HUDEP-2 (cell line): Measurements from ENCODE around the gene RLN1.
"Not testable (repeated sequence)": the region's sequence is repeated elsewhere in the genome, so short reads cannot be mapped to it uniquely, and the experiment has no call there.

ENCODE experiments used
- DNase-seq, 76 experiments: peaks; one replicate each; lab custom pipeline; 2025; ENCODE audit not compliant: unreplicated experiment in 76 of 76; lab: John Stamatoyannopoulos, UW

Gene RLN1

GRCh38 chr9:5326893-5327548 lies 12.7 kb downstream of the RLN1 start:
- no peak for DNase-seq

DNA sequence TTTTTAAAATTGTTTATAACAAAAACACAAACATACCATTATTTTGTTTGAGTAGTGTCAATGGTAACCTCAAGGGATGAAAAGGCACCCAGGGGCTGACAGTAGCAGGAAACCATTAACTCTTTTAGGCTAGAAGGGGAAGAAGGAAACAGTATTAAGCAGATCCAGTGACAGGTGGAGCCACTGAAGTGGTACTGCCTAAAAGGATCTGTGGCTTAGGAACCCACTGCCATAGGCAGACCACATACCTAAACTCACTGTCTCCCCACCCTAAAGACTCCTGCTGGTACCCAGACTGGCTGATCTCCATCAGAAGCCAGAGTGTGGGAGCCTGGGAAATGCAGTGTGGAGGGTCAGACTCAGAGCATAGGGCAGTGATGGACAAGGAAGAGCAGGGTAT lies 13.5 kb downstream of the RLN1 start:
- no peak for DNase-seq

DNA sequence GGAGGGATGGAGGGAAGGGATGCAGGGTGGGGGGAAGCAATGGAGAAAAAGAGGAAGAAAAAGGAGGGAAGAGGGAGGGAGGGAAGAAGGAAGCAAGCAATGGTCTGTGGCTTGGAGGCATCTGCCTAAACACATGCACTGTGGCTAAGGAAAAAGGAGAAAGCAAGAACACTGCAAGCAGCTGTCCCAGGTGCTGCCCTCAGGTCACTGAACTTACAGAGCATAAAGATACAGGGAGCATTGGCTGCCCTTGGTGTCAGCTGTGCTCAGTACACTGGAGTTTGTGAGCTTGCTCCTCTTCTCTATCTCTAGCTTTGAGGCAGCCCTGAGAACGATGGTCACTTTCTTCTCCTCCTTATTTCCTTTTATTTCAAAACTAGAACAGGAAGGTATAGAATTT lies 18.1 kb downstream of the RLN1 start:
- not testable (repeated sequence) for DNase-seq

DNA sequence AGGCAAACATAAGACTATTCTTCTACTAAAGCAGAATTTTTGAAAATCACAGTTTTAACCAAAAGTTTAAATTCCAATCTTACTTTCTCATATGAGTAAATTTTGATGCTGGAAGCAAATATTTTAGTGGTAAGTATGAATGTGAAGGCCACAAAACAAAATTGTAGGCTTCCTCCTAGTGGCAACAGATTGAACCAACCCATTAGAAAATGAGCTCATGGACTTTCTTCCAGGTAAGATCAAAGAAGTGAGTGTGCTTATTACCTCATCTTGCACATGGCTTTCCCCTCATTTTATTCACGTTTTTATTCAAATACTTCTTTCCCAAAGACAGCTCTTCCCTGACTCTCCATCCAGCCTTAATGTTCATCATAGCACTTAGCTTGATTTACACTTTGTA lies 18.6 kb downstream of the RLN1 start:
- DNase-seq, result no peak

DNA sequence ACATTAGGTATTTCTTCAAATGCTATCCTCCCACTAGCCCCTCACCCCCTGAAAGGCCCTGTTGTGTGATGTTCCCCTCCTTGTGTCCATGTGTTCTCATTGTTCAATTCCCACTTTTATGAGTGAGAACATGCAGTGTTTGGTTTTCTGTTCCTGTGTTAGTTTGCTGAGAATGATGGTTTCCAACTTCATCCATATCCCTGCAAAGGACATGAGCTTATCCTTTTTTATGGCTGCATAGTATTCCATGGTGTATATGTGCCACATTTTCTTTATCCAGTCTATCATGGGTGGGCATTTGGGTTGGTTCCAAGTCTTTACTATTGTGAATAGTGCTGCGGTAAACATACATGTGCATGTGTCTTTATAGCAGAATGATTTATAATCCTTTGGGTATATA lies 23.3 kb downstream of the RLN1 start:
- DNase-seq, result not testable (repeated sequence)

DNA sequence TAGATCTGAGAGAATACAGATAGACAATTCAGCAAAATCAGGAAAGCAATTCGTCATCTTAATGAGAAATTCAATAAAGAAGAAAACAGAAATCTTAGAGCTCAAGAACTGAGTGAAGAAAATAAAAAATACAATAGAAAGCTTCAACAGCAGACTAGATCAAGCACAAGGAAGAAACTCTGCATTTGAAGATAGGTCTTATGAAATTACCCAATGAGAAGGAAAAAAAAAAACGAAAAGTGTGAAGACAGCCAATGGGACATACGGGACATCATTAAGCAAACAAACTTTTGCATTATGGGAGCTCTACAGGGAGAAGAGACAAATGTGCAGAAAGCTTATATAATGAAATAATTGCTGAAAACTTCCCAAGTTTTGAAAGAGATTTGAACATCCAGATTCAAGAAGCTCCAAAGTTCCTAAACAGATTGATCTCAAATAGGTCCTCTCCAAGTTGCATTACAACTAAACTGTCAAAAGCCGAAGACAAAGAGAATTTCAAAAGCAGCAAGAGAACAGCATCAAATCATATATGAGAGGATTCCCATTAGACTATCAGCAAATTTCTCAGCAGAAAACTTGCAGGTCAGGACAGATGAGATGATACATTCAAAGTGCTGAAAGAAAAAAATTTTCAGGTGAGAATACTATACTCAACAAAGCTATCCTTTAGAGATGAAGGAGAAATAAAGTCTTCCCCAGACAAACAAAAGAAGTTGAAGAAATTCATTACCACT lies 24.3 kb downstream of the RLN1 start:
- no peak for DNase-seq

DNA sequence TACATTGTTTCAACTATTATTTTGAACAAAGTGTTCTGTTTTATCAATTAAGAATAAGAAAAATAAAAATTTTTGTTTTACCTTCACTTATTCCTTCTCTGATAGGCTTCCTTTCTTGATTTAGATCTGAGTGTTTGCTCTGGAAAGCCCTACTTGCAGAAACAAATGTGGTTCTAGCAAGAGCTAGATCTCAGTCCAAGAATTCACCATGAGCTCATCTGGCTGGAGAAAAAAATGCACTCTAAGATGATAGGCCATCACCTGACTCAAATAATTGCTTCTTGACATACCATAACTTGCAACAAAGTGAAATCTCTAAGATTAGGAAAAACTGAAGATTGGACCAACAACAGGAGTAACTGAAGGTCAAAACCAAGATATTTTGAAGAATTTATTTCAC lies 28.8 kb downstream of the RLN1 start:
- no peak for DNase-seq

DNA sequence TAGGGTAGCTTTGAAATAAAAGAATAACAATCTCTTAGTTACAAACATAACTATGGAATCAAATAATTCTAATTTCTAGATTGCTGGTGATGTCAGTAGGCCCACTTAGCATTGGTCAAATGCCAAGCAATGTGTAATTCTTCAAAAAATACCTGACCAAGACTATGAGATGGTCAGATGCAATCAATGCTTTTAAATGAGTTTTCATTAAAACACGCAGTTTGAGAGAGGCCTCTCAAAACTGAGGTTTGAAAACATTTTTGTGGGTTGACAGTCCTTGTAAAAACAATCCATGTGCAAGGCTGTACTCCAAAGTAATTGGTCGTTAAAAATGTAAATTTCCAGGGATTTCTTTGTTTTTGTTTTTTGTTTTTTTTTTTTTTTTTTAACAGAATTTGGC lies 33.9 kb downstream of the RLN1 start:
- no peak for DNase-seq

GRCh38 chr9:5303840-5304795 lies 35.6 kb downstream of the RLN1 start, which contains the start of gene RLN2:
RLN2 (minus strand) TSS chr9:5304716; CDS start chr9:5304580, 136 bp downstream.
- DNase-seq, result not testable (repeated sequence)

- DNase-seq, result no peak
Measured at GRCh38 chr9:5301544-5301943, 38.1 kb downstream of the RLN1 start.

DNA sequence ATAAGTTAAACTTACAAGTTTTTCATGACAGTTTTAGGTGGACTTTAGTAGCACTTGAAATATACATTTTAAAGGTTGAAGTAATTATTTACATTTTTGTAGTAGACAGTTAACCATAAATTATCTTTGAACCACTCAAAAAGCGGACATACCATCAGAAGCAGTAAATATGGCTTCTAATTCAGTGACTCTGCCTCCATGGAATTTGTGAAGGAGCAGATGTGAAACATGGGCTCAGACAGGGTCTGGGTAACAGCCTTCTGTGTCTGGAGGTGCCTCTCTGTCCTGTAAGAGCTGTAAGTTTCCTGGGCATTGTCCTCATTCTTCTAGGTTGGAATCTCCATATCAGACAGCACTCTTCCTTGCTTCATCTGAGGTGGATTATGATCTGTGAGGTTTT lies 47.5 kb downstream of the RLN1 start:
- DNase-seq, result no peak

DNA sequence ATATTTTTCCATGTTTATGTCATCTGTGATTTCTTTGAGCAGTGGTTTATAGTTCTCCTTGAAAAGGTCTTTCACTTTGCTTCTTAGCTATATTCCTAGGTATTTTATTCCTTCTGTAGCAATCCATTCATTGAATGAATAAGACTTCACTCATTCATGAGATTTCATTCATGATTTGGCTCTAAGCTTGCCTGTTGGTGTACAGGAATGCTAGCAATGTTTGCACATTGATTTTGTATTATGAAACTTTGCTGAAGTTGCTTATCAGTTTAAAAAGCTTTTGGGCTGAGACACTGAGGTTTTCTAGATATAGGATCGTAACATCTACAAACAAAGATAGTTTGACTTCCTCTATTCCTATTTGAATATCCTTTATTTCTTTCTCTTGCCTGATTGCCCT lies 51.1 kb downstream of the RLN1 start:
- no peak for DNase-seq

DNA sequence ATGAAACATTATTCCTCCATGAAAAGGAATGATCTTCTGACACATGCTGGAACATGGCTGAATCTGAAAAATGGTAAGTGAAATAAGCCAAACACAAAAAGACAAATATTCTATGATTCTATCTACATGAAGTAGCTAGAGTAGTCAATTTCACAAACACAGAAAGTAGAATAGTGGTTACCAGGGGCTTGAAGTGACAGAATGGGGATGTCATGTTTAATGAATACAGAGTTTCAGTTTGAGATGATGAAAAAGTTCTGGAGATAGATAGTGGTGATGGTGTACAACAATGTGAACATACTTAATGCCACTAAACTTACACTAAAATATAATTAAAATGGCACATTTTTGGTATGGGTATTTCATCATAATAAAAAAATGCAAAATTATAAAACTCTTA lies 53.4 kb downstream of the RLN1 start:
- DNase-seq, result no peak
